Embryonic facial prominence (tissue), 1 donor: ENCODE measurements around the gene MCCC1.

Experiments
- DNase-seq: peaks from one replicate; pipeline ENCODE4 v3.0.0-alpha.2; 2016; ENCODE audit errors: extremely low spot score

Gene MCCC1

GRCh38 chr3:182981038-182981380 lies 118.3 kb downstream of the MCCC1 start:
- no peak for DNase-seq

DNA sequence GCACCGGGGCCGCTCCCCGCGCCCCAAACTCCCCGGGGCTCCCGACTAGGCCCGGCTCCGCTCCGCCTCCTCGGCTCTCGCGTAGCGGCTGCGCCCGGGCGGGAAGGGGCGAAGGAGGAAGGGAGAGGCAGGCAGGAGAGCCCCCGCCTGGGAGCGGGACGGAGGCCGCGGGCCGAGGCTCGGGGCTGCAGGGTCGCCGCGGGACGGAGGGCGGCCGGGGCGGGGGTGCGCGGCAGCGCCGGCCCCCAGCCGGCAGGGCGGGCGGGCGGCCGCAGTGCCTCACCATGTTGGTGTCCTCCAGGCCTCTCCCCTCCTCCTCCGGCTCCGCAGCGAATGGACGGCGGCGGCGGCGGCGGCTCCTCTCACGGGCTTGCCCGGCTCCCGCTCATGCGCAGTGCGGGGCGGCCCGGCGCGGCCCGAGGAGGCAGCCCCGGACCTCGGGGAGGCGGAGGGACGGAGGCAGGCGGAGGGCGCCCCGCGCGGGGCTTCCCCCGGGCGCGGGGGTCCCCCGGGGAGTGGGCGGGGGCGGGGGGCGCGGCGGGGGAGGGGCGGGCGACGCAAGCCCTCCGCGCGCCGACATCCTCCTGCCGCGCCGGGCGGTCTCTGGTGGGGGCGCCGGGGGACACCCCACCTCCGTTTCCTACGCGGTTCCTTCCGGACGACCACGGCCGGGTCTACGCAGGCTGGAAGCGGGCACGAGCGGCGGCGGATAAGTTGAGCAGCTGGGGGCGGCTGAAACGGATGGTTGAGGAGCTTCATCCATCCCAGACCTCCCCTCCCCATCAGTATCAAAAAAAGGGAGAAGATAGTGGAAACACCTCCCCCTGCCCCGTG lies 118.9 kb downstream of the MCCC1 start, which contains the start of gene DCUN1D1:
TSS of gene DCUN1D1 (minus strand) at position 335 of the 834 bp plus-strand sequence. CDS start at position 286, 49 bp downstream.
- DNase-seq = peak; percentile 69

GRCh38 chr3:182979674-182980191 lies 119.6 kb downstream of the MCCC1 start:
- DNase-seq = no peak

GRCh38 chr3:182979103-182979673 lies 120.1 kb downstream of the MCCC1 start:
- DNase-seq = no peak

- DNase-seq = no peak
Observed at GRCh38 chr3:182978387-182978786, 120.9 kb downstream of the MCCC1 start.

- no peak for DNase-seq
Observed at GRCh38 chr3:182973047-182973446, 126.2 kb downstream of the MCCC1 start.

- no peak for DNase-seq
Observed at GRCh38 chr3:182972387-182972786, 126.9 kb downstream of the MCCC1 start.

- no peak for DNase-seq
Observed at GRCh38 chr3:182971637-182972036, 127.7 kb downstream of the MCCC1 start.

GRCh38 chr3:182970811-182971418 lies 128.4 kb downstream of the MCCC1 start:
- no peak for DNase-seq

DNA sequence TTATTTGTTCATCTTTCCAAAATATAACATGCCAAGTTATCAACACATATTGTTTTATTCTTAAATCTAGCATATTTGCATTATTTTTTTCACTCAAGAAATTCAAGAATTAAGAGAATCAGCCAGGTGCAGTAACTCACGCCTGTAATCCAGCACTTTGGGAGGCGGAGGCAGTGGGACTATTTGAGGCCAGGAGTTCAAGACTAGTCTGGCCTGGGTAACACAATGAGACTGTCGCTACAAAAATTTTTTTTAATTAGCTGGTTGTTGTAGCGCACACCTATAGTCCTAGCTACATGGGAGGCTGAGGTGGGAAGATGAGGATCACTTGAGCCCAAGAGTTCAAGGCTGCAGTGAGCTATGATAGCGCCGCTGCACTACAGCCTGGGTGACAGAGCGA lies 129.4 kb downstream of the MCCC1 start:
- DNase-seq = no peak

DNA sequence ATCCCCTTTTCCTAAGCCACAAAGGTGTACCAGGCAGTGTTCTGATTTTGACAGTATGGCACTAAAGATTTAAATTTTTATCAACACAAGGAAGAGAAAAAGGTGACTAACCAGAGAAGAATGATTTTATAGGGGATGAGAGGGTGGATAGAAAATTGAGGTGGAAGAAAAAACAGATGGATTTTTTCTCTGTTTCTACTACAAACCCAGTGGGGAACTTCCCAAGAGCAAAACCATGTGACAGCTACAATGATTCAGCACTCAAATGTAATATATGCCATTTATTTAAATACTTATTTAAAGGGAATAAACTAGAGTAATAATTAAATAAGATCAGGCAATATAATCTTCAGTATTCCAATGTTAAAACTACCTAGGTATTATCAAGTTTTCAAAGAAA lies 130.0 kb downstream of the MCCC1 start:
- DNase-seq = no peak

DNA sequence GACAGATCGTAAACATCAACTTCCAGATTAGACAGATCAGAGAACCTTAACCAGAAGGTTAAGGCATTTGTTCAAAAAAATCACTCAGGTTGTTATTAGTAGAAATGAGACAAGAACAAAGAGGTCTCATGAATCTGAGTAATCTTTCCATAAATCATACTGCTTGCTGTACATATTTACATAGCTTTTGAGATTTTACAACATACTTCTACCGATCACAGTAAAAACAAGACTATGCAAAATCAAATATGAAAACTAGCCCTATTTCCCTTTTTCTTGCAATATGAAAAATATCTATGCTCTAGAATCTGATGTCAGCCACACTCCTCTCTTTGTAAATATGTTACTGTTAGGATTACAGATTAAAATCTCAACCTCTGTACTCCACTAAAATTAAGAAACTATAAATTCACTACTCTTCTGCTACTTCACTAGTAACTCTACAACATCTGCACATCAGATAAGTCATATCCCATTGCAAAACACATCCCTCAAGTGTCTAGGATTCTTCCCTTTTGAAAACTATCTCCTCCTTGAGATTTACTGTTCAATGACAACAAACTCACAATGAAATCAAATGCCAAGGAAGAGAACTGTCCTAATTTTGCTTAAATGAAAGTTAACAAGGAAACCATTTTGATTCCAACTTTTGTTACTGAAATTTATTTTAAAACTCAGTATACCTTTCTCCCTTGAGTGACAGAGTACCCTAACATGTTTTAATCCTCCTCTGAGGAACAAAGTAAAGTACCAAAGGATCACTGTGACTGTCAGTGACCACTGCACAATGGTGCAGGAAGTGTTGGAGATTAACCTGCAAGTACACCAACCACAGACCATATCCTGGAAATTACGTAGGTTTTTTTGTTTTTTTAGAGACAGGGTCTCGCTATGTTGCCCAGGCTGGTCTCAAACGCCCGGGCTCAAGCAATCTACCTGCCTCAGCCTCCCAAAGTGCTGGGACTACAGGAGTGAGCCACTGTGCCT lies 131.8 kb downstream of the MCCC1 start:
- no peak for DNase-seq

DNA sequence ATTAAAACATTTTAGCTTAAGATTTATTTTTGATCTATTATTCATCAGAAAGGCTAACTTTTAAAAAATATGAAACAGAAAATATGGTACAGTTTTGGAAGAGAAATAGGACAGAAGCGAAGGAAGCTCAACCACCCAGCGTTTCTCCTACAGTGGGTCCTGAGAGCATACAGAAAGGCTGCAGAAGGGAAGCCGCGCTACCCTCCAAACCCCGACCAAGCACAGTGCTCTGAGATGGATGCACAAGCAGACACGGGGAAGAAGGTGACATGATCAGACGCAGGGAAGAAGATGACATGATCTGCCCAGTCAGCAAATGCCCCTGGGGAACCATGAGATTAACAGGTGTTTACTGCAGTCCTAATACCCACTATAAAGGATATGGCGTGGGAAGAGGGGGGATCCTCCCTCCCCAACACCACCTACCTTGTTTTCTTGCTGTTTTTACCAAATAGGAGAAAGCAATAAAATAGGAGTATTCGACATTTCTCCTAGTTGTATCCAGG lies 133.4 kb downstream of the MCCC1 start:
- DNase-seq = no peak
